WTC11 (cell line): ENCODE results near the gene MSLN. TPM values are rescaled to one million over a fixed set of nuclear protein-coding genes. Genes with fewer than 3 reads are reported as not detected.
A peak's percentile ranks its signal among the peaks of the same experiment; 100 is the strongest.

Experiments used
- ATAC-seq: fragments of 200-7000 bp; cut with Tn5 transposase; 2 replicates; pipeline ENCODE4 v1.10.0; 2021; ENCODE audit warnings: mild to moderate bottlenecking, moderate library complexity
- CTCF ChIA-PET: fragments of 300-600 bp; sonication (Branson Sonifier 250); formaldehyde crosslinking; loops from one replicate; lab custom pipeline; 2021; ENCODE audit warnings: antibody characterized with exemption; lab: Charles Lee
- POLR2A ChIA-PET: fragments of 350-600 bp; sonication (Branson Sonifier 250); formaldehyde crosslinking; loops from one replicate; lab custom pipeline; 2021; ENCODE audit warnings: antibody characterized with exemption; lab: Charles Lee
- DNase-seq: peaks from one replicate; pipeline ENCODE4 v3.0.0; 2021; ENCODE audit warnings: low spot score
- H3K27ac Mint-ChIP-seq: 2 replicates; pipeline ENCODE4 v1.8.0; 2021; ENCODE audit warnings: mixed read lengths
- H3K27me3 Mint-ChIP-seq: 2 replicates; pipeline ENCODE4 v1.8.0; 2021; ENCODE audit warnings: low read depth, mild to moderate bottlenecking, moderate library complexity, mixed read lengths
- H3K36me3 Mint-ChIP-seq: 2 replicates; pipeline ENCODE4 v1.8.0; 2021; ENCODE audit warnings: mixed read lengths
- H3K4me1 Mint-ChIP-seq: 2 replicates; pipeline ENCODE4 v1.8.0; 2022; ENCODE audit warnings: mixed read lengths
- H3K4me3 Mint-ChIP-seq: 2 replicates; pipeline ENCODE4 v1.8.0; 2021; ENCODE audit warnings: mild to moderate bottlenecking, moderate library complexity, mixed read lengths
- H3K9me3 Mint-ChIP-seq: 2 replicates; pipeline ENCODE4 v1.8.0; 2021; ENCODE audit warnings: mixed read lengths
- ATF1 ChIP-seq: sonication (generic); formaldehyde crosslinking; IDR thresholded peaks from 2 replicates; pipeline ENCODE4 v1.8.1; 2023; ENCODE audit warnings: mild to moderate bottlenecking, moderate library complexity, missing genetic modification reagents
- CREB1 ChIP-seq: sonication (generic); formaldehyde crosslinking; IDR thresholded peaks from 2 replicates; pipeline ENCODE4 v1.8.0; 2023; ENCODE audit warnings: mild to moderate bottlenecking, missing genetic modification reagents
- CREM ChIP-seq: sonication (generic); formaldehyde crosslinking; IDR thresholded peaks from 2 replicates; pipeline ENCODE4 v1.8.1; 2022; ENCODE audit warnings: mild to moderate bottlenecking, missing genetic modification reagents, moderate library complexity
- CTCF ChIP-seq: fragments of 200-600 bp; IDR thresholded peaks from 2 replicates; pipeline ENCODE4 v1.8.0; 2022; ENCODE audit warnings: antibody characterized with exemption
- ERG ChIP-seq: fragments of 250-450 bp; sonication (Bioruptor Pico); IDR thresholded peaks from 2 replicates; pipeline ENCODE4 v1.8.0; 2021; ENCODE audit warnings: mild to moderate bottlenecking
- ESRRA ChIP-seq: sonication (generic); formaldehyde crosslinking; IDR thresholded peaks from 2 replicates; pipeline ENCODE4 v1.8.1; 2022; ENCODE audit warnings: mild to moderate bottlenecking, missing genetic modification reagents, borderline replicate concordance
- ETV6 ChIP-seq: sonication (generic); formaldehyde crosslinking; IDR thresholded peaks from 2 replicates; pipeline ENCODE4 v1.8.1; 2022; ENCODE audit warnings: mild to moderate bottlenecking, missing genetic modification reagents
- FOXK1 ChIP-seq: sonication (generic); formaldehyde crosslinking; IDR thresholded peaks from 2 replicates; pipeline ENCODE4 v1.8.0; 2022; ENCODE audit warnings: mild to moderate bottlenecking, moderate library complexity, missing genetic modification reagents
- HMGA2 ChIP-seq: fragments of 250-450 bp; sonication (Bioruptor Pico); IDR thresholded peaks from 2 replicates; pipeline ENCODE4 v1.4.0; 2021; ENCODE audit warnings: mild to moderate bottlenecking, moderate library complexity
- IRF2 ChIP-seq: sonication (generic); formaldehyde crosslinking; IDR thresholded peaks from 2 replicates; pipeline ENCODE4 v1.8.0; 2022; ENCODE audit warnings: low read depth, missing genetic modification reagents, borderline replicate concordance
- MAX ChIP-seq: sonication (generic); formaldehyde crosslinking; IDR thresholded peaks from 2 replicates; pipeline ENCODE4 v1.8.0; 2022; ENCODE audit warnings: mild to moderate bottlenecking, missing genetic modification reagents
- MLX ChIP-seq: sonication (generic); formaldehyde crosslinking; IDR thresholded peaks from 2 replicates; pipeline ENCODE4 v1.8.1; 2023; ENCODE audit warnings: mild to moderate bottlenecking, missing genetic modification reagents, moderate library complexity
- SOX15 ChIP-seq: fragments of 250-450 bp; sonication (Bioruptor Pico); IDR thresholded peaks from 2 replicates; pipeline ENCODE4 v1.9.0; 2021; ENCODE audit warnings: mild to moderate bottlenecking
- TEAD4 ChIP-seq: sonication (generic); formaldehyde crosslinking; IDR thresholded peaks from 2 replicates; pipeline ENCODE4 v1.8.0; 2022; ENCODE audit warnings: mild to moderate bottlenecking, missing genetic modification reagents
- ZNF121 ChIP-seq: sonication (generic); formaldehyde crosslinking; IDR thresholded peaks from 2 replicates; pipeline ENCODE4 v1.8.0; 2023; ENCODE audit warnings: missing genetic modification reagents
- ZNF263 ChIP-seq: sonication (generic); formaldehyde crosslinking; IDR thresholded peaks from 2 replicates; pipeline ENCODE4 v1.8.1; 2022; ENCODE audit warnings: low read depth, mild to moderate bottlenecking, moderate library complexity, missing genetic modification reagents
- ZNF396 ChIP-seq: fragments of 250-450 bp; sonication (Bioruptor Pico); IDR thresholded peaks from 2 replicates; pipeline ENCODE4 v1.8.0; 2021; ENCODE audit warnings: mild to moderate bottlenecking, moderate library complexity, borderline replicate concordance
- total RNA-seq: library from RNA; stranded (reverse); gene quantifications from 3 replicates; pipeline ENCODE4 v1.2.3, GENCODE V29; 2021
- TF ChIP-seq, protein P1 (sequence below): sonication (generic); formaldehyde crosslinking; IDR thresholded peaks from 2 replicates; pipeline ENCODE4 v1.8.1; 2022; ENCODE audit warnings: missing genetic modification reagents, borderline replicate concordance
- TF ChIP-seq, protein P2 (sequence below): sonication (generic); formaldehyde crosslinking; IDR thresholded peaks from 2 replicates; pipeline ENCODE4 v1.8.0; 2023; ENCODE audit warnings: missing genetic modification reagents
- TF ChIP-seq, protein P3 (sequence below): sonication (generic); formaldehyde crosslinking; conservative IDR thresholded peaks from 2 replicates; pipeline ENCODE4 v1.8.1; 2022; ENCODE audit warnings: mild to moderate bottlenecking, missing genetic modification reagents
- TF ChIP-seq, protein P4 (sequence below): sonication (generic); formaldehyde crosslinking; IDR thresholded peaks from 2 replicates; pipeline ENCODE4 v1.8.1; 2023; ENCODE audit warnings: mild to moderate bottlenecking, missing genetic modification reagents
- TF ChIP-seq, protein P5 (sequence below): fragments of 250-450 bp; sonication (Bioruptor Pico); conservative IDR thresholded peaks from 2 replicates; pipeline ENCODE4 v1.9.0; 2021; ENCODE audit warnings: mild to moderate bottlenecking

MSLN gene
- total RNA-seq, 1 experiment from 2014 or later = 0.20 TPM

DNA sequence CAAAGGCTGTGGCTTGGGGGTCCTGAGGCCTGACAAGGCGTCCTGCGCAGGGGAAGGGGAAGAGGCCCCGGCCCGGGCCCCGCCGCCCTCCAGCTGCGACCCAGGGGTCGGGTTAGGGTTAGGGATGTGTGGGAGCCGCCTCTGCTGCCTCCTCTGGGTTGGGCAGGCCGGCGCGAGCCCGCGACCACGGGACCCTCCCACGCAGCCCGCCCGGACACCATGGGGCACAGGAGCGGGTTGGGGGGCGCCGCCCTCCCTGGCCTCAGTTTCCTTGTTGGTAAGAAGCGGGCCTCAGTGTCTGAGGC is 20.1 kb upstream of the MSLN start (continued):
- TF ChIP-seq IRF2 (CRISPR knock-in tag) (no peak), ATF1 (CRISPR knock-in tag) (no peak), CREB1 (CRISPR knock-in tag) (no peak), ZNF396 (CRISPR knock-in tag) (no peak), CTCF (no peak), ZNF121 (CRISPR knock-in tag) (no peak), SOX15 (CRISPR knock-in tag) (no peak), MLX (CRISPR knock-in tag) (no peak), CREM (CRISPR knock-in tag) (no peak)

GRCh38 chr16:740764-741505 is 19.6 kb upstream of the MSLN start, which contains the start of gene CIAO3:
CIAO3 (minus strand) TSS chr16:740997; CDS start chr16:740985, 12 bp downstream.
- Mint-ChIP-seq H3K36me3 (peaks cover 5% of the 10 kb centered on the region; the same call in 1 of the 2 replicates), H3K9me3 (no peaks in the 10 kb centered on the region), H3K27me3 (no peaks in the 10 kb centered on the region), H3K4me3 (peak within 1 kb of the TSS; percentile 79), H3K4me1 (peaks cover 15% of the 10 kb centered on the region), H3K27ac (peak within 1 kb of the TSS; percentile 78)
- DNase-seq (peak; percentile 93), ATAC-seq (peak; percentile 71)
- ChIA-PET POLR2A (interaction anchor here (0.9 to 1.8 kb wide), 3 partner anchors 20 to 44 kb away, joined by 3 to 10 read pairs (median 4); partner anchors contain the start of genes ANTKMT and MSLN), CTCF (interaction anchor here (0.5 to 3.8 kb wide), 30 partner anchors 8 to 1042 kb away, joined by 3 to 28 read pairs (median 4); partner anchors contain the start of genes ANTKMT, CCDC78, CHTF18 and HAGHL)
- TF ChIP-seq ATF1 (CRISPR knock-in tag) = no peak
- peak; percentile 89; the same call in 1 of the 2 replicates for TF ChIP-seq ETV6 (CRISPR knock-in tag)
- TF ChIP-seq IRF2 (CRISPR knock-in tag) = no peak
- TF ChIP-seq, protein P1, sequence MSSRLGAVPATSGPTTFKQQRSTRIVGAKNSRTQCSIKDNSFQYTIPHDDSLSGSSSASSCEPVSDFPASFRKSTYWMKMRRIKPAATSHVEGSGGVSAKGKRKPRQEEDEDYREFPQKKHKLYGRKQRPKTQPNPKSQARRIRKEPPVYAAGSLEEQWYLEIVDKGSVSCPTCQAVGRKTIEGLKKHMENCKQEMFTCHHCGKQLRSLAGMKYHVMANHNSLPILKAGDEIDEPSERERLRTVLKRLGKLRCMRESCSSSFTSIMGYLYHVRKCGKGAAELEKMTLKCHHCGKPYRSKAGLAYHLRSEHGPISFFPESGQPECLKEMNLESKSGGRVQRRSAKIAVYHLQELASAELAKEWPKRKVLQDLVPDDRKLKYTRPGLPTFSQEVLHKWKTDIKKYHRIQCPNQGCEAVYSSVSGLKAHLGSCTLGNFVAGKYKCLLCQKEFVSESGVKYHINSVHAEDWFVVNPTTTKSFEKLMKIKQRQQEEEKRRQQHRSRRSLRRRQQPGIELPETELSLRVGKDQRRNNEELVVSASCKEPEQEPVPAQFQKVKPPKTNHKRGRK (CRISPR knock-in tag) = no peak
- TF ChIP-seq, protein P2, sequence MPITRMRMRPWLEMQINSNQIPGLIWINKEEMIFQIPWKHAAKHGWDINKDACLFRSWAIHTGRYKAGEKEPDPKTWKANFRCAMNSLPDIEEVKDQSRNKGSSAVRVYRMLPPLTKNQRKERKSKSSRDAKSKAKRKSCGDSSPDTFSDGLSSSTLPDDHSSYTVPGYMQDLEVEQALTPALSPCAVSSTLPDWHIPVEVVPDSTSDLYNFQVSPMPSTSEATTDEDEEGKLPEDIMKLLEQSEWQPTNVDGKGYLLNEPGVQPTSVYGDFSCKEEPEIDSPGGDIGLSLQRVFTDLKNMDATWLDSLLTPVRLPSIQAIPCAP (CRISPR knock-in tag) = no peak
- no peak for TF ChIP-seq ERG (CRISPR knock-in tag)
- no peak for TF ChIP-seq MLX (CRISPR knock-in tag)
- peak; percentile 73; the same call in 1 of the 2 replicates for TF ChIP-seq ESRRA (CRISPR knock-in tag)
- peak; percentile 92 for TF ChIP-seq FOXK1
- TF ChIP-seq, protein P3, sequence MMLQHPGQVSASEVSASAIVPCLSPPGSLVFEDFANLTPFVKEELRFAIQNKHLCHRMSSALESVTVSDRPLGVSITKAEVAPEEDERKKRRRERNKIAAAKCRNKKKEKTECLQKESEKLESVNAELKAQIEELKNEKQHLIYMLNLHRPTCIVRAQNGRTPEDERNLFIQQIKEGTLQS = peak; percentile 67; the same call in 1 of the 2 replicates
- TF ChIP-seq, protein P4, sequence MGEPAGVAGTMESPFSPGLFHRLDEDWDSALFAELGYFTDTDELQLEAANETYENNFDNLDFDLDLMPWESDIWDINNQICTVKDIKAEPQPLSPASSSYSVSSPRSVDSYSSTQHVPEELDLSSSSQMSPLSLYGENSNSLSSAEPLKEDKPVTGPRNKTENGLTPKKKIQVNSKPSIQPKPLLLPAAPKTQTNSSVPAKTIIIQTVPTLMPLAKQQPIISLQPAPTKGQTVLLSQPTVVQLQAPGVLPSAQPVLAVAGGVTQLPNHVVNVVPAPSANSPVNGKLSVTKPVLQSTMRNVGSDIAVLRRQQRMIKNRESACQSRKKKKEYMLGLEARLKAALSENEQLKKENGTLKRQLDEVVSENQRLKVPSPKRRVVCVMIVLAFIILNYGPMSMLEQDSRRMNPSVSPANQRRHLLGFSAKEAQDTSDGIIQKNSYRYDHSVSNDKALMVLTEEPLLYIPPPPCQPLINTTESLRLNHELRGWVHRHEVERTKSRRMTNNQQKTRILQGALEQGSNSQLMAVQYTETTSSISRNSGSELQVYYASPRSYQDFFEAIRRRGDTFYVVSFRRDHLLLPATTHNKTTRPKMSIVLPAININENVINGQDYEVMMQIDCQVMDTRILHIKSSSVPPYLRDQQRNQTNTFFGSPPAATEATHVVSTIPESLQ (CRISPR knock-in tag) = no peak
- TF ChIP-seq HMGA2 (CRISPR knock-in tag) = no peak
- no peak for TF ChIP-seq TEAD4 (CRISPR knock-in tag)
- TF ChIP-seq, protein P5, sequence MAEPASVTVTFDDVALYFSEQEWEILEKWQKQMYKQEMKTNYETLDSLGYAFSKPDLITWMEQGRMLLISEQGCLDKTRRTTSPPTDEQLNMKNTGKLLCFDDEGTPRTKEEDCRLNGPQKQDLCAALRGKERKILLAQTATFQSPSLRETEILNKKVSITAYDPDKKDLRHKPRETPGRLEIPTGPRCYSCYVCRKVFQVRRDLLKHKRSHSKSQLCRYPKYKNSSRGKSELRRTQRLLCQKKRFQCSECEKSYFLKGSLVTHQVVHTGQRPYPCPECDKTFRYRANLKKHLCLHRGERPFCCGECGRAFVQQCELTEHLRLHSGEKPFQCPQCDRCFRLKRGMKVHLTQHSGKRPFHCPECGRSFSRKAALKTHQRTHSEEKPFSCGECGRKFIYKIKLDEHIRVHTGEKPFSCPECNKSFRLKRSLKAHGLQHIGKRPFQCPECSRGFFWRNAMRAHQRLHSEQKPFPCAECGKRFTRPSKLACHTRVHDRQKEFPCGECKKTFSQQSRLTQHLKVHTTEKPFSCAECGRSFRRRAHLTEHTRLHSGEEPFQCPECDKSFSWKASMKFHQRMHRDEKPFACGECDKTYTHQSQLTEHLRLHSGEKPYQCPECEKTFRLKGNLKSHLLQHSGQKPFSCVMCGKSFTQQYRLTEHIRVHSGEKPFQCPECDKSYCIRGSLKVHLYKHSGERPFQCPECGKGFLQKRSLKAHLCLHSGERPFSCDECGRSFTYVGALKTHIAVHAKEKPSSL (CRISPR knock-in tag) = no peak
- TF ChIP-seq ZNF263 (CRISPR knock-in tag) = no peak
- peak; percentile 92 for TF ChIP-seq MAX (CRISPR knock-in tag)
